Chondrocyte (in vitro differentiated cells): Measurements from ENCODE around the gene ARHGAP28. TPM values are rescaled to one million over a fixed set of nuclear protein-coding genes. Genes with fewer than 3 reads are reported as not detected.

Experiments used
- DNase-seq: peaks from one replicate; pipeline ENCODE4 v3.0.0; 2021; ENCODE audit warnings: mixed read lengths, low spot score
- H3K27ac Mint-ChIP-seq: one replicate; pipeline ENCODE4 v1.8.0; 2021; ENCODE audit warnings: mild to moderate bottlenecking, moderate library complexity, mixed read lengths; ENCODE audit not compliant: unreplicated experiment
- H3K27me3 Mint-ChIP-seq: 2 replicates; pipeline ENCODE4 v1.8.0; 2021; ENCODE audit warnings: low read depth, mixed read lengths
- H3K36me3 Mint-ChIP-seq: 2 replicates; pipeline ENCODE4 v1.8.0; 2021; ENCODE audit warnings: low read depth, mixed read lengths
- H3K4me1 Mint-ChIP-seq: 2 replicates; pipeline ENCODE4 v1.8.0; 2021; ENCODE audit warnings: low read depth, mild to moderate bottlenecking, mixed read lengths
- H3K4me3 Mint-ChIP-seq: one replicate; pipeline ENCODE4 v1.8.0; 2021; ENCODE audit warnings: mild to moderate bottlenecking, moderate library complexity, mixed read lengths; ENCODE audit not compliant: unreplicated experiment
- H3K9me3 Mint-ChIP-seq: 2 replicates; pipeline ENCODE4 v1.8.0; 2021; ENCODE audit warnings: low read depth, mixed read lengths
- CTCF ChIP-seq: fragments of 200-600 bp; sonication (generic); IDR thresholded peaks from 2 replicates; pipeline ENCODE4 v1.5.0; 2021; ENCODE audit warnings: antibody characterized with exemption, mild to moderate bottlenecking, moderate library complexity
- total RNA-seq: library from RNA; stranded (reverse); gene quantifications from 3 replicates; pipeline ENCODE4 v1.2.1, GENCODE V29; 2021

The ARHGAP28 gene
- total RNA-seq, 1 donor from 2014 or later: 18.1 TPM

DNA sequence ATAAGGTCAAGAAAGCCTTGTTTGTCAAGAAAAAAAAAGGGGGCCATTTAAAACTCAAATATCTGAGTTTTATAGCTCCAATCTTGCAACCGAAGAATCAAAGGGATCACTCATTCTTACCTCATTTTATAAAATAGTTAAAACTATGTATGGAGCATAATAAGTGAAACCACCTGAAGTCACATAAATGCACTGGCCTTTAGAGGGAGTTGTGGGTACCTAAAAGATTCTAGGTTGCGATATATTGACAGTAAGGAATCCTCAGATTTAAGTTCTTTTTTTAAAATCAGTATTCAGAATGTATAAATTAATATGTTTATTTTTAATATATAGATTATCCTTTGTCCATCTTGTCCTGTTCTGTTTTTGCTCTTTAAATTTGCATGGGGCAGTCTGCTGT lies 3.4 kb downstream of the ARHGAP28 start:
- no peak for DNase-seq
- Mint-ChIP-seq H3K4me1 (peaks cover 72% of the 10 kb centered on the region), H3K27ac (no peak overlapping the region), H3K36me3 (no peaks in the 10 kb centered on the region), H3K9me3 (no peaks in the 10 kb centered on the region), H3K27me3 (no peaks in the 10 kb centered on the region), H3K4me3 (no peak overlapping the region)
- peak; percentile 66 for TF ChIP-seq CTCF

DNA sequence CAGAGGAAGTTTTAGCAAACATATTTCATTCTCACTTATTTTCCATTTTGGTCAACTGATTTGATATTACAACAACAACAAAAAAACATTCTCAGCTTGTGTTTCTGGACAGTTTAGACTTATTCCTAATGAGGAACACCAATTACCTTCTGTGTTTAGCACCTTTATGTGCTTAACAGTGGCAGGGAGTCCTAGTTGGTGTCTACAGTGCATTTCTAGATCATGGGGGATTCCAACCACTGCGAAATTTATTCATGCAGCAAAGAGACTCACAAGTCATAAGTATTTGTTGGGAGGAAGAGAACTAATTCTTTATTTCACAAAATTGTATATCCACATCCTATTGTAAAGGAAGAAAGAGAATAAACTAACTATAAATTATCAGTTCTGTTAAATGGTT lies 4.2 kb downstream of the ARHGAP28 start:
- peaks cover 69% of the 10 kb centered on the region for H3K4me1 Mint-ChIP-seq
- H3K36me3 Mint-ChIP-seq: no peaks in the 10 kb centered on the region
- peak overlapping the region; percentile 25 for H3K27ac Mint-ChIP-seq
- no peaks in the 10 kb centered on the region for H3K9me3 Mint-ChIP-seq
- TF ChIP-seq CTCF: no peak
- H3K4me3 Mint-ChIP-seq: no peak overlapping the region
- H3K27me3 Mint-ChIP-seq: no peaks in the 10 kb centered on the region
- no peak for DNase-seq

DNA sequence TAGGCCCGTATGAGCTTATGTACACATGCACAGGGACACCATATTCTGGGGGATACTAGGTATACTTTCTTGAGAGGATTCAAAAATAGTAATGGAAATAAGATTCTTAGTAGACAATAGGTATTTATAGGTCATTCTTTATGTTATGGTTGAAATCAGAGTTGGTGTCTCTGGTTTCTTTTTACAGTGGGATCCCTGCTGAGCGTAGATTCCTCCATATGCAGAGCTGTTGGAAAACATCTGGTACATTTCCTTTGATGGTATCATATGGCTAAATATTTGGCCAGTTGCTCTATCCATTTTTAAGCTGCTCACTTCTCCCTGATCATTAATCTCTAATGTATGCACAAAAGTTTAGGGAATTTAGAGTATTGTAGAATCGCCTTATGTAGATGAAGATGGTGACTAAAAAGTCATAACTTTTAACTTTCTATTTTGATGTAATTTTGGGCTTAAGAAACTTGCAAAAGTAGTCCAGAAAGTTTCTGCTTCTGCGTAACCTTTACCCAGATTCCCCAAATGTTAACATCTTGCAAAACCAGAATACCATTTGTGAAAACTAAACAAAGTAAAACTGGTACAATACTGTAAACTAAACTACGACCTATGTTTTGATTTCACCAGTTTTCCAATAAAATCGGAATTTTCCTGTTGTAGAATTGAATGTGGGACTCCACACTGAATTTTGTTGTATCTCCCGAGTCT lies 5.4 kb downstream of the ARHGAP28 start:
- DNase-seq: no peak
- H3K36me3 Mint-ChIP-seq: no peaks in the 10 kb centered on the region
- peaks cover 72% of the 10 kb centered on the region for H3K4me1 Mint-ChIP-seq
- no peaks in the 10 kb centered on the region for H3K9me3 Mint-ChIP-seq
- no peak for TF ChIP-seq CTCF
- no peaks in the 10 kb centered on the region for H3K27me3 Mint-ChIP-seq
- H3K4me3 Mint-ChIP-seq: no peak overlapping the region
- peak overlapping the region; percentile 76 for H3K27ac Mint-ChIP-seq

DNA sequence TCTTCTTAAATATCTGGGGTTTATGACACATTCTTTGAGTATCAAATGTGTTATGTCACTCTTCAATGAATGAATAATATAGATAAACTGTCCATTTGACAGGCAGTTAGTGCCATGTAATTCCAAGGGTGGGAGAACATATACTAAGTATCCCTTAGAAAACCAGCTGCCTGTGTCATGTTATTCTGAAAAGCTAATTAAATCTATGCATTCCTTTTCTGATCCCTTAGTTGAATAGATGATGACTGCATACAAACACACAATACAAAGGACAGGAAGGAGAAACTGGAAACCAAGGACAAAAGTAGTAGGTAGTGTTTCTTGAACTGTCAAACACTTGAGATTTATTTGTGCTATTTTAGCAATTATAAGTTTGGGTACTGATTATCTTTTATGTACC lies 8.3 kb downstream of the ARHGAP28 start:
- DNase-seq: no peak
- Mint-ChIP-seq H3K4me3 (no peak overlapping the region), H3K9me3 (no peaks in the 10 kb centered on the region), H3K36me3 (no peaks in the 10 kb centered on the region), H3K27me3 (no peaks in the 10 kb centered on the region), H3K4me1 (peaks cover 75% of the 10 kb centered on the region), H3K27ac (peak overlapping the region; percentile 32)
- no peak for TF ChIP-seq CTCF

DNA sequence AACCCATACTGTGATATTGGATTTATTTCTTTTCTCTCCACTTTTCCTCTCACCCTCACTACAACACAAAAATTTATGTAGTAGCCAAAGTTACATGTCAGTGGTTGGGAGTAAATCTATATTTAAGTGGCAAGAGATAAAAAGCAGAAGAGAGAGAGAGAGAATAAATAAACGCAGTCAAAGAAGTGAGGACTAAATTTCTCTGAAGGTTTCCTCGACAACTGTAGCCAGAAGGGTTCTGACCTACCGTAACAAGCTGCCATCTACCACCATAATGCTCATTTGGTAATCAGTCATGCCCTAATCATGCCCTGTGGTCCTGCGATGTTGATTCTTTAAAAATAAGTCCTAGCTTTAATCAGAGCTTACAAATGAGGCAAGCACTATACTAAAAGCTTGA lies 9.1 kb downstream of the ARHGAP28 start:
- no peak for DNase-seq
- no peak overlapping the region for H3K27ac Mint-ChIP-seq
- H3K27me3 Mint-ChIP-seq: no peaks in the 10 kb centered on the region
- TF ChIP-seq CTCF: no peak
- no peak overlapping the region for H3K4me3 Mint-ChIP-seq
- H3K36me3 Mint-ChIP-seq: no peaks in the 10 kb centered on the region
- H3K4me1 Mint-ChIP-seq: peaks cover 79% of the 10 kb centered on the region
- no peaks in the 10 kb centered on the region for H3K9me3 Mint-ChIP-seq
